ENCODE data around the gene ABHD4.

DNA sequence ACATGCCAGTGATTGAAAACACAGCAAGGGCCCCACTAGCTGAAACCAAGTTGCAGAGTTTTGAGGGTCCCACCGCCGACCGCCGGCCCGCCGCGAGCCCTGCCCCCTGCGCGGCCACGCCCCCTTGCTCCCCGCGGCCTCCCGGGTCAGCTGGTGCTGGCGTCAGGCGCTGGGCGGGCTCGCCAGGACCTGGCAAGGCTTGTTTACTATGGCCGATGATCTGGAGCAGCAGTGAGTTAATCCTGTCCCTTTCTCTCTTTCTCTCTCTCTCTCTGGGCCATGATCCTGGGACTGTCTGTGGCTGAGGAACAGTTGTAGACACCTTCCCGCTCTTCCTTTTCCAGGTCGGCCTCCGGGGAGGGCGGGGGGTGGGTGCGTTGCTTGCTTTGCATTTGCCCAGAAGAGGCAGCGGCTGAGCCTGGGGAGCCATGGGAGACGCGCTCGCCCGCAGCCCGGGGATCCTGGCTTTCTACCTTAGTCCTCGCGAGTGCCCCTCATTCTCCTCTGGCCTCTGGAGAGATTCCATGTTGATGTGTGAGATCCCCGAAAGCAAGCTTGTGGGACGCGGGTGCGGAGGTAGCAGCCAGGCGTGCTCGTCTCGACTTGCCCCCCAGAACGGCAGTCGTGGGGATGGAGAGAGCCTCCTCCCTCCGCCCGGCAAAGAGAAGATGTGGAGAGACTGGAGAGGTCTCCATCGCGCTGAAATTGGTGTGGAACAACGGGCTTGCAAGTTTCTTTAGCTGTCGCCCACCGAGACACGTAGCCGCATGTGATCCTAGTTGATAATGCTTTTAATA lies at the start of gene ABHD4:
- peak; percentile 80 to 90 for TF ChIP-seq POLR2A (IDR thresholded peaks at IDR 0.05)
- TF ChIP-seq, protein P1, sequence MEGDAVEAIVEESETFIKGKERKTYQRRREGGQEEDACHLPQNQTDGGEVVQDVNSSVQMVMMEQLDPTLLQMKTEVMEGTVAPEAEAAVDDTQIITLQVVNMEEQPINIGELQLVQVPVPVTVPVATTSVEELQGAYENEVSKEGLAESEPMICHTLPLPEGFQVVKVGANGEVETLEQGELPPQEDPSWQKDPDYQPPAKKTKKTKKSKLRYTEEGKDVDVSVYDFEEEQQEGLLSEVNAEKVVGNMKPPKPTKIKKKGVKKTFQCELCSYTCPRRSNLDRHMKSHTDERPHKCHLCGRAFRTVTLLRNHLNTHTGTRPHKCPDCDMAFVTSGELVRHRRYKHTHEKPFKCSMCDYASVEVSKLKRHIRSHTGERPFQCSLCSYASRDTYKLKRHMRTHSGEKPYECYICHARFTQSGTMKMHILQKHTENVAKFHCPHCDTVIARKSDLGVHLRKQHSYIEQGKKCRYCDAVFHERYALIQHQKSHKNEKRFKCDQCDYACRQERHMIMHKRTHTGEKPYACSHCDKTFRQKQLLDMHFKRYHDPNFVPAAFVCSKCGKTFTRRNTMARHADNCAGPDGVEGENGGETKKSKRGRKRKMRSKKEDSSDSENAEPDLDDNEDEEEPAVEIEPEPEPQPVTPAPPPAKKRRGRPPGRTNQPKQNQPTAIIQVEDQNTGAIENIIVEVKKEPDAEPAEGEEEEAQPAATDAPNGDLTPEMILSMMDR (IDR thresholded peaks at IDR 0.05): peak in 3 of 5 experiments; percentile 8 to 27 (median 8)
- TF ChIP-seq EP300 (IDR thresholded peaks at IDR 0.05): peak in 1 of 2 donors; percentile 91
